GM23338 (cell line): ENCODE data around the gene GRIN2A. TPM values are rescaled to one million over a fixed set of nuclear protein-coding genes. Genes with fewer than 3 reads are reported as not detected.

Experiments
- ATAC-seq: fragments of 200-7000 bp; cut with Tn5 transposase; 3 replicates; pipeline ENCODE4 v1.9.1; 2020
- DNase-seq: peaks from one replicate; pipeline ENCODE4 v3.0.0-alpha.2; 2015; ENCODE audit warnings: low spot score
- H2AFZ ChIP-seq: fragments of 200-600 bp; sonication (generic); 2 replicates; pipeline ENCODE4 v1.8.0; 2016; ENCODE audit warnings: antibody characterized with exemption, mild to moderate bottlenecking, moderate library complexity
- H3F3A ChIP-seq: fragments of 200-600 bp; sonication (generic); replicated peaks from 2 replicates; pipeline ENCODE4 v1.8.0; 2017; ENCODE audit warnings: antibody characterized with exemption, mixed run types, low read depth
- H3K27ac ChIP-seq: fragments of 200-600 bp; sonication (generic); 2 replicates; pipeline ENCODE4 v1.6.1; 2016; ENCODE audit warnings: low read depth
- H3K27me3 ChIP-seq: fragments of 200-600 bp; sonication (generic); 2 replicates; pipeline ENCODE4 v1.8.0; 2016; ENCODE audit warnings: mild to moderate bottlenecking, mixed run types, moderate library complexity; ENCODE audit not compliant: insufficient read depth
- H3K36me3 ChIP-seq: fragments of 200-600 bp; sonication (generic); 2 replicates; pipeline ENCODE4 v1.8.0; 2016; ENCODE audit warnings: mild to moderate bottlenecking; ENCODE audit not compliant: insufficient read depth
- H3K4me1 ChIP-seq: fragments of 200-600 bp; sonication (generic); 2 replicates; pipeline ENCODE4 v1.8.0; 2016; ENCODE audit warnings: mild to moderate bottlenecking, moderate library complexity; ENCODE audit not compliant: insufficient read depth
- H3K4me2 ChIP-seq: fragments of 200-600 bp; sonication (generic); 2 replicates; pipeline ENCODE4 v1.7.1; 2017; ENCODE audit warnings: mixed run types
- H3K4me3 ChIP-seq: fragments of 200-600 bp; sonication (generic); 2 replicates; pipeline ENCODE4 v1.6.1; 2016; ENCODE audit warnings: mixed run types
- H3K79me2 ChIP-seq: fragments of 200-600 bp; sonication (generic); replicated peaks from 2 replicates; pipeline ENCODE4 v1.8.0; 2017; ENCODE audit warnings: mild to moderate bottlenecking; ENCODE audit not compliant: insufficient read depth
- H3K9me2 ChIP-seq: fragments of 200-600 bp; sonication (generic); 2 replicates; pipeline ENCODE4 v1.8.0; 2017; ENCODE audit not compliant: insufficient read depth
- H4K20me1 ChIP-seq: fragments of 200-600 bp; sonication (generic); replicated peaks from 2 replicates; pipeline ENCODE4 v1.8.0; 2017; ENCODE audit warnings: mild to moderate bottlenecking; ENCODE audit not compliant: insufficient read depth
- H3K27ac Mint-ChIP-seq: 2 replicates; pipeline ENCODE4 v1.8.0; 2020; ENCODE audit warnings: inconsistent platforms, mild to moderate bottlenecking, moderate library complexity, mixed read lengths
- H3K27me3 Mint-ChIP-seq: 3 replicates; pipeline ENCODE4 v1.8.0; 2022; ENCODE audit warnings: low read depth, mild to moderate bottlenecking, moderate library complexity, mixed read lengths, inconsistent platforms; ENCODE audit not compliant: insufficient read depth, poor library complexity
- H3K36me3 Mint-ChIP-seq: 3 replicates; pipeline ENCODE4 v1.8.0; 2021; ENCODE audit warnings: low read depth, mild to moderate bottlenecking, inconsistent platforms, moderate library complexity, mixed read lengths
- H3K4me1 Mint-ChIP-seq: 3 replicates; pipeline ENCODE4 v1.8.0; 2020; ENCODE audit warnings: mild to moderate bottlenecking, inconsistent platforms, mixed read lengths
- H3K4me3 Mint-ChIP-seq: 3 replicates; pipeline ENCODE4 v1.8.0; 2021; ENCODE audit warnings: moderate library complexity, mild to moderate bottlenecking, inconsistent platforms, mixed read lengths
- H3K9me3 Mint-ChIP-seq: 3 replicates; pipeline ENCODE4 v1.8.0; 2020; ENCODE audit warnings: moderate library complexity, mild to moderate bottlenecking, inconsistent platforms, mixed read lengths
- CREB1 ChIP-seq: fragments of 250-450 bp; sonication (Bioruptor Pico); IDR thresholded peaks from 2 replicates; pipeline ENCODE4 v1.5.0; 2020; ENCODE audit warnings: low read depth, mild to moderate bottlenecking, moderate library complexity
- CTCF ChIP-seq, 2 experiments: fragments of 200-600 bp in 1 of 2; sonication (generic) in 1 of 2; conservative IDR thresholded peaks; 2 replicates each; pipeline versions ENCODE4 v1.5.1 to v1.6.1; 2016 to 2017; ENCODE audit warnings: antibody characterized with exemption in 2 of 2, low read depth in 2 of 2, mild to moderate bottlenecking in 2 of 2, moderate library complexity in 1 of 2
- ETS1 ChIP-seq: IDR thresholded peaks from 2 replicates; pipeline ENCODE4 v1.6.1; 2016; ENCODE audit warnings: antibody characterized with exemption
- EZH2 ChIP-seq: fragments of 200-600 bp; sonication (generic); IDR thresholded peaks from one replicate; pipeline ENCODE4 v1.8.0; 2017; ENCODE audit warnings: antibody characterized with exemption, mild to moderate bottlenecking, low read depth; ENCODE audit not compliant: unreplicated experiment
- JUNB ChIP-seq: IDR thresholded peaks from one replicate; pipeline ENCODE4 v1.6.1; 2016; ENCODE audit warnings: antibody characterized with exemption; ENCODE audit not compliant: unreplicated experiment
- NANOG ChIP-seq: IDR thresholded peaks from 2 replicates; pipeline ENCODE4 v1.6.1; 2016; ENCODE audit warnings: antibody characterized with exemption, borderline replicate concordance
- POLR2AphosphoS5 ChIP-seq: IDR thresholded peaks from 2 replicates; pipeline ENCODE4 v1.6.1; 2016; ENCODE audit warnings: antibody characterized with exemption, low read depth
- STAT1 ChIP-seq: IDR thresholded peaks from one replicate; pipeline ENCODE4 v1.6.1; 2016; ENCODE audit warnings: antibody characterized with exemption; ENCODE audit not compliant: unreplicated experiment
- ZNF114 ChIP-seq: fragments of 250-450 bp; sonication (Bioruptor Pico); IDR thresholded peaks from 2 replicates; pipeline ENCODE4 v1.5.0; 2020; ENCODE audit warnings: mild to moderate bottlenecking, moderate library complexity
- ZNF331 ChIP-seq: fragments of 250-450 bp; sonication (Bioruptor Pico); IDR thresholded peaks from 2 replicates; pipeline ENCODE4 v1.5.0; 2020; ENCODE audit warnings: low read depth, mild to moderate bottlenecking, moderate library complexity
- ZNF462 ChIP-seq: fragments of 250-450 bp; sonication (Bioruptor Pico); IDR thresholded peaks from 2 replicates; pipeline ENCODE4 v1.5.0; 2020; ENCODE audit warnings: mild to moderate bottlenecking, moderate library complexity
- polyA plus RNA-seq: library from polyadenylated mRNA; unstranded; fragments of >200 nt; fragmentation: Nextera tagmentation; extraction: Ambion mirVana; gene quantifications from 2 replicates; pipeline ENCODE4 v1.2.1, GENCODE V29; 2016
- total RNA-seq: library from RNA; depleted of rRNA; stranded (reverse); fragments of >200 nt; shearing (Covaris generic); gene quantifications from 2 replicates; pipeline ENCODE4 v1.2.3, GENCODE V29; 2014

GRIN2A gene
- total and polyA plus RNA-seq, 2 experiments from 2014 or later, result 0.89 to 5.1 TPM

- H3K4me1 Mint-ChIP-seq, result no peaks in the 10 kb centered on the region
- Histone ChIP-seq H3K27me3 (no peaks in the 10 kb centered on the region), H3K36me3 (no peaks in the 10 kb centered on the region), H3K27ac (no peak overlapping the region), H3K79me2 (no peaks in the 10 kb centered on the region), H4K20me1 (no peaks in the 10 kb centered on the region), H2AFZ (no peak overlapping the region), H3K9me2 (peaks cover 17% of the 10 kb centered on the region), H3K4me1 (no peaks in the 10 kb centered on the region), H3K4me2 (no peak overlapping the region), H3F3A (no peaks in the 10 kb centered on the region), H3K4me3 (no peak overlapping the region)
- DNase-seq (peak; percentile 4), ATAC-seq (no peak)
- no peak overlapping the region for H3K27ac Mint-ChIP-seq
- H3K27me3 Mint-ChIP-seq, result no peaks in the 10 kb centered on the region
- no peaks in the 10 kb centered on the region for H3K36me3 Mint-ChIP-seq
- TF ChIP-seq EZH2, result no peak
- H3K9me3 Mint-ChIP-seq, result no peaks in the 10 kb centered on the region
- no peak overlapping the region for H3K4me3 Mint-ChIP-seq
Observed at GRCh38 chr16:10150906-10151305, 31.3 kb downstream of the GRIN2A start.

- no peak for DNase-seq
- no peaks in the 10 kb centered on the region for H3K36me3 Mint-ChIP-seq
- H3K27me3 Mint-ChIP-seq, result no peaks in the 10 kb centered on the region
- no peaks in the 10 kb centered on the region for H3K27me3 ChIP-seq
- H3K4me2 ChIP-seq, result no peak overlapping the region
- H3K9me3 Mint-ChIP-seq, result no peaks in the 10 kb centered on the region
- H3K4me3 Mint-ChIP-seq, result no peak overlapping the region
- H3K79me2 ChIP-seq, result no peaks in the 10 kb centered on the region
- no peak overlapping the region for H2AFZ ChIP-seq
- no peak for ATAC-seq
- no peak overlapping the region for H3K27ac Mint-ChIP-seq
- H4K20me1 ChIP-seq, result no peaks in the 10 kb centered on the region
- H3K27ac ChIP-seq, result no peak overlapping the region
- H3K4me3 ChIP-seq, result no peak overlapping the region
- no peaks in the 10 kb centered on the region for H3K36me3 ChIP-seq
- H3K9me2 ChIP-seq, result no peaks in the 10 kb centered on the region; the same call in 1 of the 2 replicates
- H3K4me1 Mint-ChIP-seq, result no peaks in the 10 kb centered on the region
- H3F3A ChIP-seq, result no peaks in the 10 kb centered on the region
- H3K4me1 ChIP-seq, result no peaks in the 10 kb centered on the region
- TF ChIP-seq ZNF331 (CRISPR knock-in tag), result no peak
- no peak for TF ChIP-seq STAT1
- TF ChIP-seq ETS1, result no peak
- no peak for TF ChIP-seq CREB1 (CRISPR knock-in tag)
- no peak for TF ChIP-seq EZH2
- no peak for TF ChIP-seq JUNB
- no peak for TF ChIP-seq POLR2AphosphoS5
- no peak for TF ChIP-seq ZNF114 (CRISPR knock-in tag)
- no peak for TF ChIP-seq ZNF462 (CRISPR knock-in tag)
- no peak for TF ChIP-seq NANOG
- TF ChIP-seq CTCF (conservative IDR thresholded peaks at IDR 0.05; ENCODE audit: low read depth in 2 of 2), result no peak
Observed at GRCh38 chr16:10145542-10146035, 36.6 kb downstream of the GRIN2A start.
